ENCODE measurements around the gene F13B.
"Not testable (repeated sequence)": the region's sequence is repeated elsewhere in the genome, so short reads cannot be mapped to it uniquely, and the experiment has no call there.

The F13B gene

GRCh38 chr1:197042676-197043341, 24.3 kb downstream of the F13B start:
- no peak for DNase-seq (ENCODE audit: low read depth)

DNA sequence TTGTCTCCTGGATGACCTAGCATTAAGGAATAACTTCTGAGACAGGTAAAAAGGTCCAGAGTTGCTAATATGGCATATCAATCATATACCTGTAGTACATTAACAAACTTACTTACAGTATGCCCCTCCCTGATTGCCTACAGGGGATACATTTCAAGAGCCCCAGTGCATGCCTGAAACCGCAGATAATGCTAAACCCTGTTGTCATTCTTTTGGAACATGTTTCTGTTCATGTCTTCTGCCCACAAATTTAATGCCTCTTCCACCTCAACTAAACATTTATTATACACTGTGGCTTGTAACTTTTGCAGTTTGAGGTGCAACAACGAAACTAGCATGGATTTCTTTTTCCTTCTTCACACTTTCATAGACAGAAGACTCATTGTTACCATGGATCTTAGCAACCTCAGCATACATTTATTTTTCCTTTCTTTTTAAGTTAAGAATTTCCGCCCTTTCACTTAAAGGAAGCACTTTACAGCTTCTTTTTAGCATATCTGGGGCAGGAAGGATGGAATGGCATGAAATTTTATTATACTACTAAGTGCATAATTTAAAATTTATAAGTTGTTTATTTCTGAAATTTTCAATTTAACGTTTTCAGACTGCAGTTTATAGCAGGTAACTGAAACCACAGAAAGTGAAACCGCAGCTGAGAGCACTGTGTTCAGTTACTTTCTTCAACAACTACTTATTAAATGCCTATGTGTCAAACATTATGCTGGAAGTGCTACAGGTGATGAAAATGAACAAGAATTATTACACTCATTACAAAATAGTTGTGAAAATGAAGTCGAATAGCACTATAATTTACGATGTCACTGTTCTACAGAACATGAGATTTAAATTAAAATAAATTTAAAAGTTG, 25.3 kb downstream of the F13B start:
- DNase-seq (ENCODE audit: low read depth), result no peak

- no peak for DNase-seq (ENCODE audit: low read depth)
Measured at GRCh38 chr1:197036861-197037260, 30.2 kb downstream of the F13B start.

GRCh38 chr1:197034631-197035339, 32.3 kb downstream of the F13B start:
- DNase-seq (ENCODE audit: low read depth), result peak; percentile 49

DNA sequence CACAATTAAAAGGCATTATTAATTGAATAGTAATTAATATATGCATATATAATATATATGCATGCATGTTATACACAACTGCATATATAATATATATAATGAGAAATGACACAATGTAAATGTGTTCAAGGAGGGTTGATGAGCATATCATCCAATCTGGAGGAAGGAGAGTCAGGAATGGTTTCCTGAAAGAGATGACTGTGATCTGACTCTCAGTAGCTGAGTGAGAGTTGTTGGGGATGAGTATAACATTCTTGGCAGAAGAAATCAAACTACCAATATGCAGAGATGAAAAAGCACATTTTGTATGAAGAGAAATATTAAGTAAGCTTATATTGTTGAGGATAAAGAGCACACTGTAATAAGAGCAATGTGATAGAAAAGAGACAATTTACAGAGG, 37.3 kb downstream of the F13B start:
- no peak for DNase-seq (ENCODE audit: low read depth)

DNA sequence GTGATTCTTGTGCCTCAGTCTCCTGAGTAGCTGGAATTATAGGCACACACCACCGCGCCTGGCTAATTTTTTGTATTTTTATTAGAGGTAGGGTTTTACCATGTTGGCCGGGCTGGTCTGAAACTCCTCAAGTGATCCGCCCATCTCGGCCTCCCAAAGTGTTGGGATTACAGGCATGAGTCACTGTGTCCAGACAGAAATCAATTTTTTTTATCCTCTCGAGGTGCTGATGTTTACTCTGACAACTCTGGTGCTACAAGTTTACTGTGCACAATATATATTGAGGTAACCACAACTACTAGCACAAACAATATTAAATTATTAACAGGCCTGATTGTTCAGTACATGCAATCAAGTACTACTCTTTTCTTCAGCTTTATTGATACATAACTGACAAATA, 39.7 kb downstream of the F13B start:
- no peak for DNase-seq (ENCODE audit: low read depth)

GRCh38 chr1:197024460-197024859, 42.6 kb downstream of the F13B start:
- no peak for DNase-seq (ENCODE audit: low read depth)

DNA sequence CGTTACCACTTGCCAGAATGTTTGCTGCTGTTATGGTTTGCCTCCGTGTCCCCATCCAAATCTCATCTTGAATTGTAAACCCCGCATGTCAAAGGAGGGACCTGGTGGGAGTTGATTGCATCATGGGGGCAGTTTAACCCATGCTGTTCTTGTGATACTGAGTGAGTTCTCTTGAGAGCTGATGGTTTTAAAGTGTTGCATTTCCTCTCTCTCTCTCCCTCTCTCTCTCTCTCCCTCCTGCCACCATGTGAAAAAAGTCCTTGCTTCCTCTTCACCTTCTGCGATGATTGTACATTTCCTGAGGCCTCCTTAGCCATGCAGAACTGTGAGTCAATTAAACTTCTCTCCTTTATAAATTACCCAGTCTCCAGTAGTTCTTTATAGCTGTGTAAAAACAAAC, 45.3 kb downstream of the F13B start:
- DNase-seq (ENCODE audit: low read depth), result no peak

DNA sequence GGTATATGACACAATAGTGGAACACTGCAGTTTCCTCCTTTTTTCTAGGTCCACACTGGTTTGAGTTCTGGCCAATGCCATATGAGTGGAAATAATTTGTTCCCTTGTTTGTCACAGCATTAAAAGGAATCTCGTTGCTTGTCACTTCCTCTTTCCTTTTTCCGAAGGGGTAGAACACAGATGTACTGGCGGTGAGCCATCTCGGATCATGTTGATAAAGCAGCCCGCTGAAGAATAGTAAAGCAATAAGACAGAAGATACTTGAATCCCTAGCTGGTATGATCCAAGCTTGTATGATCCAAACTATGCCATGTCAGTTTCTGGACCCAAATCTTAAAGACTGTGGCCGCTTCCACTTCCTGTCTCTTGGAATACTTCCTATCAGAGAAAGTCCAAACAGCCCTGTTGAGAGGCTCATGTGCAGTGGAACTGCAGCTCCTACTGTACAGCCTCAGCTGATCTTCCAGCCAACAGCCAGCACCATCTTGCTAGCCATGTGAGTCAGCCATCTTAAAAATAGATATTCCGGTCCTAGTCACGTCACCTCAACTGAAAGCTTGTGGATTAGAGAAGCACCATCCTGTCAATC, 49.4 kb downstream of the F13B start:
- DNase-seq (ENCODE audit: low read depth), result no peak

DNA sequence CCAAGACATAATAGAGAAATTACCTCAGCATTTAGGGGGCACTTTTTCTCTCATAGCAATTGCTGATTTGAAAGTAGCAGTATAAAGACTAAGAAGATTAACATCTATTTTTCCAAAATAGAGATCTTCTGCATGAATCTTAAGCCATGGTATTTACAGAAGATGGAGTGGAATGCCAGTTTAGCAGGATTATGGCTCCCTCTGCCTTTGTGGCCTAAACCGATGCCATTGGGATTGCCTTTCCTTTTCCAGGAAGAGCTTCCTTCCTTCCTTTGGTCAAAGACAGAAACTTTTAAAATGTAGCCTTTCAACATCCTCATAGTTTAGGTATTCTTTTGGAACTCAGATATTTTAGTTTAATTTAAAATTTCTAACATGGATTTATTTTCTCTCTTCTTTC, 50.3 kb downstream of the F13B start:
- no peak for DNase-seq (ENCODE audit: low read depth)

DNA sequence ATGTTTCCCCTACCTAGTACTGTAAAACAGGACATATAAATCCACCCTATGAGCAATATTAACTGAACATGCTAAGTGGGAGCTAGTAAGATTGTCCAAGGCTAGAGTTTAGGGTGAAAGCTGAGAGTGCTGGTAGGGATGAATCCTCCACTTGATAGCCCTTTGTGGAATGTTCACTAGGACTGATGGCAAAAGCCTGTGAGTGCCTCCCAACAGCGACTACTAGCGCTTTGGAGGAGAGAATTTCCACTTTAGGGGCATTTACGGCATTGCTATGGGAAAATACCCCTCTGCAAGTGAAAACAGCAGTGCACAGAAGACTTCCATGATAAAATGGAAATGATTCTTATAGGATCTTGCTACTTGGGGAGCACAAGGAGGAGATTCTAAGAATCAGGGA, 53.8 kb downstream of the F13B start:
- no peak for DNase-seq (ENCODE audit: low read depth)

GRCh38 chr1:197011614-197012013, 55.4 kb downstream of the F13B start:
- DNase-seq (ENCODE audit: low read depth), result no peak

DNA sequence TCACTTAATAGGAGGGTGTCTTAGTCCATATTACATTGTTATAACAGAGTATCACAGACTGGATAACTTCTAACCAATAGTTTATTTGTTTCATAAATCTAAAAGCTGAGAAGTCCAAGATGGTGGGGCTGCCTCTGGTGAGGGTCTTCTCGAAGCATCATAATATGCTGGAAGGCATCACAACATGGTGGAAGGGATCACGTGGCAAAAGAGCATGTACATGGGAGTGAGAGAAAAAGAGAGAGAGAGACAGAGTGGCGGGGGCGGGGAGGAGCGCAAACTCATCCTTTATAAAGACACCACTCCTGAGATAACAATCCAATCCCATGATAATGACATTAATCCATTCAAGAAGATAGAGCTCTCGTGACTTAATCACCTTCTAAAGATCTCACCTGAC, 58.2 kb downstream of the F13B start:
- no peak for DNase-seq (ENCODE audit: low read depth)

GRCh38 chr1:197003132-197003531, 63.9 kb downstream of the F13B start:
- no peak for DNase-seq (ENCODE audit: low read depth)

GRCh38 chr1:197001828-197002227, 65.2 kb downstream of the F13B start:
- no peak for DNase-seq (ENCODE audit: low read depth)

DNA sequence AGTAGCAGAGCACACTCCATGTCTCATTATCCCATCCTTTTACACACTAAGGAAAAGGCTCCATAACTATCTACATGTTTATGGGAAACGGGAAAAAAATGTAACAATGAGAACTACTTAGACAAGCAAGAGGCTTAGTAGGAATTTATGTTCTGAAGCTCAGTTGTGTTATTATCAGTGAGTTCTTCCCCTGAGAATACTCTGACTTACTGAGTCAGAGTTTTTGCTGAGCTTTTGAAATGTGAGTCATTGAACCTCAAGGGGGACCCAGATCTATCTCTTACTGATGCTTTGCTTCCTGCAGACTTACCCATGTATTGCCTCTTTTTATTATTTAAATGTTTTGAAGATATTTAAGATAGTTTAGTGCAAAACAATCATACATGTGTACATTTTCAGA, 69.6 kb downstream of the F13B start:
- peak; percentile 55 for DNase-seq (ENCODE audit: low read depth)

DNA sequence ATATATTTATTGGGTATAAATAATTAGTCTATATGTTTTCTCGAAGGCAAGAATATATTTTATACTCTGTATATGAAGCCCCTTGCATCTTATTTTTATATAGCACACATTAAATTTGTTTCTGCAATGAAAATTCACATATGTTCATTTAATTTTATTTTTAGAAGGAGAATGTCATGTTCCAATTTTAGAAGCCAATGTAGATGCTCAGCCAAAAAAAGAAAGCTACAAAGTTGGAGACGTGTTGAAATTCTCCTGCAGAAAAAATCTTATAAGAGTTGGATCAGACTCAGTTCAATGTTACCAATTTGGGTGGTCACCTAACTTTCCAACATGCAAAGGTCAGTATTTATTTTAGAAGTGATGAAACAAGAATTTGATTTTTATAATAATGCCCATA, 73.1 kb downstream of the F13B start:
- DNase-seq (ENCODE audit: low read depth), result no peak

GRCh38 chr1:196991919-196992651, 75.0 kb downstream of the F13B start:
- DNase-seq (ENCODE audit: low read depth), result not testable (repeated sequence)
